Loucy (cell line): ENCODE measurements around the gene MAML3.

Source experiments
- EZH2phosphoT487 ChIP-seq: fragments of 200-600 bp; IDR thresholded peaks from 2 replicates; pipeline ENCODE4 v1.6.1; 2018; ENCODE audit warnings: antibody characterized with exemption, mild to moderate bottlenecking, moderate library complexity, borderline replicate concordance
- TF ChIP-seq, protein P1 (sequence below): fragments of 200-600 bp; sonication (generic); conservative IDR thresholded peaks from 2 replicates; pipeline ENCODE4 v1.5.1; 2014; ENCODE audit warnings: mild to moderate bottlenecking, antibody characterized with exemption, low read length

- TF ChIP-seq, protein P1, sequence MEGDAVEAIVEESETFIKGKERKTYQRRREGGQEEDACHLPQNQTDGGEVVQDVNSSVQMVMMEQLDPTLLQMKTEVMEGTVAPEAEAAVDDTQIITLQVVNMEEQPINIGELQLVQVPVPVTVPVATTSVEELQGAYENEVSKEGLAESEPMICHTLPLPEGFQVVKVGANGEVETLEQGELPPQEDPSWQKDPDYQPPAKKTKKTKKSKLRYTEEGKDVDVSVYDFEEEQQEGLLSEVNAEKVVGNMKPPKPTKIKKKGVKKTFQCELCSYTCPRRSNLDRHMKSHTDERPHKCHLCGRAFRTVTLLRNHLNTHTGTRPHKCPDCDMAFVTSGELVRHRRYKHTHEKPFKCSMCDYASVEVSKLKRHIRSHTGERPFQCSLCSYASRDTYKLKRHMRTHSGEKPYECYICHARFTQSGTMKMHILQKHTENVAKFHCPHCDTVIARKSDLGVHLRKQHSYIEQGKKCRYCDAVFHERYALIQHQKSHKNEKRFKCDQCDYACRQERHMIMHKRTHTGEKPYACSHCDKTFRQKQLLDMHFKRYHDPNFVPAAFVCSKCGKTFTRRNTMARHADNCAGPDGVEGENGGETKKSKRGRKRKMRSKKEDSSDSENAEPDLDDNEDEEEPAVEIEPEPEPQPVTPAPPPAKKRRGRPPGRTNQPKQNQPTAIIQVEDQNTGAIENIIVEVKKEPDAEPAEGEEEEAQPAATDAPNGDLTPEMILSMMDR, result no peak
- TF ChIP-seq EZH2phosphoT487, result no peak
Observed at GRCh38 chr4:140102421-140102820, 51.6 kb downstream of the MAML3 start.
